GM23248 (cell line): ENCODE data around the gene COL11A2. TPM values are rescaled to one million over a fixed set of nuclear protein-coding genes. Genes with fewer than 3 reads are reported as not detected.
A peak's percentile ranks its signal among the peaks of the same experiment; 100 is the strongest.

ENCODE experiments used
- DNase-seq: peaks from one replicate; pipeline ENCODE4 v3.0.0-alpha.2; 2015
- H2AFZ ChIP-seq: fragments of 200-600 bp; sonication (generic); 2 replicates; pipeline ENCODE4 v1.6.1; 2016; ENCODE audit warnings: antibody characterized with exemption
- H3F3A ChIP-seq: fragments of 200-600 bp; sonication (generic); 2 replicates; pipeline ENCODE4 v1.6.1; 2016; ENCODE audit warnings: mild to moderate bottlenecking, antibody characterized with exemption, mixed run types; ENCODE audit not compliant: insufficient read depth
- H3K27ac ChIP-seq: fragments of 200-600 bp; sonication (generic); 2 replicates; pipeline ENCODE4 v1.5.1; 2016; ENCODE audit warnings: mild to moderate bottlenecking
- H3K27me3 ChIP-seq: fragments of 200-600 bp; sonication (generic); replicated peaks from 2 replicates; pipeline ENCODE4 v1.6.1; 2016; ENCODE audit warnings: mild to moderate bottlenecking; ENCODE audit not compliant: insufficient read depth
- H3K36me3 ChIP-seq: fragments of 200-600 bp; sonication (generic); 2 replicates; pipeline ENCODE4 v1.6.1; 2016; ENCODE audit warnings: low read depth, mild to moderate bottlenecking
- H3K4me1 ChIP-seq: fragments of 200-600 bp; sonication (generic); 2 replicates; pipeline ENCODE4 v1.6.1; 2016; ENCODE audit warnings: mild to moderate bottlenecking; ENCODE audit not compliant: insufficient read depth
- H3K4me2 ChIP-seq: fragments of 200-600 bp; sonication (generic); one replicate; pipeline ENCODE4 v1.6.1; 2016; ENCODE audit warnings: mild to moderate bottlenecking; ENCODE audit not compliant: unreplicated experiment
- H3K4me3 ChIP-seq: fragments of 200-600 bp; sonication (generic); 2 replicates; pipeline ENCODE4 v1.5.1; 2016; ENCODE audit warnings: mild to moderate bottlenecking
- H3K79me2 ChIP-seq: fragments of 200-600 bp; sonication (generic); 2 replicates; pipeline ENCODE4 v1.6.1; 2016; ENCODE audit warnings: mild to moderate bottlenecking; ENCODE audit not compliant: insufficient read depth
- H3K9ac ChIP-seq: fragments of 200-600 bp; sonication (generic); 2 replicates; pipeline ENCODE4 v1.6.1; 2016; ENCODE audit warnings: mild to moderate bottlenecking
- H3K9me2 ChIP-seq: fragments of 200-600 bp; sonication (generic); 2 replicates; pipeline ENCODE4 v1.6.1; 2016; ENCODE audit warnings: mixed run types, mild to moderate bottlenecking, moderate library complexity; ENCODE audit not compliant: insufficient read depth
- H3K9me3 ChIP-seq: fragments of 200-600 bp; sonication (generic); one replicate; pipeline ENCODE4 v1.6.1; 2017; ENCODE audit warnings: low read depth
- H4K20me1 ChIP-seq: fragments of 200-600 bp; sonication (generic); 2 replicates; pipeline ENCODE4 v1.6.0; 2016; ENCODE audit not compliant: insufficient read depth
- EZH2 ChIP-seq: fragments of 200-600 bp; sonication (generic); IDR thresholded peaks from 2 replicates; pipeline ENCODE4 v1.6.1; 2018; ENCODE audit warnings: antibody characterized with exemption, mild to moderate bottlenecking; ENCODE audit not compliant: insufficient read depth, poor library complexity, severe bottlenecking
- EZH2phosphoT487 ChIP-seq: fragments of 200-600 bp; sonication (generic); IDR thresholded peaks from 2 replicates; pipeline ENCODE4 v1.6.1; 2018; ENCODE audit warnings: antibody characterized with exemption, moderate library complexity, mild to moderate bottlenecking, low read depth; ENCODE audit not compliant: insufficient read depth
- WGBS, 2 experiments: methylation state at CpG; one replicate each; pipeline ENCODE4 v1.1.6; 2015 to 2017; ENCODE audit warnings: low lambda C conversion rate in 2 of 2, low coverage in 1 of 2; ENCODE audit errors: missing lambda C conversion rate in 2 of 2; 5-methylcytosine and 5-hydroxymethylcytosine counted together
- in situ Hi-C: fragments of 300-500 bp; cut with MboI; formaldehyde crosslinking; loops from 2 replicates; pipeline ENCODE4 v1.15.0; 2020
- microRNA counts: library from miRNA; unstranded; fragments of <30 nt; microRNA quantifications from one replicate; lab custom pipeline; 2016
- microRNA-seq: library from miRNA; unstranded; fragments of <30 nt; microRNA quantifications from one replicate; pipeline ENCODE4, GENCODE V29; 2016; ENCODE audit warnings: borderline number of aligned reads
- polyA plus RNA-seq: library from polyadenylated mRNA; unstranded; fragments of >200 nt; fragmentation: Nextera tagmentation; extraction: Ambion mirVana; gene quantifications from 2 replicates; pipeline ENCODE4 v1.2.1, GENCODE V29; 2016
- small RNA-seq: library from RNA; depleted of rRNA; stranded (forward); fragments of <200 nt; gene quantifications from one replicate; pipeline ENCODE3, GENCODE V24; 2014; ENCODE audit warnings: low read depth, low replicate concordance
- total RNA-seq: library from RNA; depleted of rRNA; stranded (reverse); fragments of >200 nt; shearing (Covaris generic); gene quantifications from 2 replicates; pipeline ENCODE4 v1.2.3, GENCODE V29; 2014; rRNA removed

Gene COL11A2
- total and polyA plus RNA-seq, 2 experiments from 2014 or later, result 0.31 to 0.32 TPM

DNA sequence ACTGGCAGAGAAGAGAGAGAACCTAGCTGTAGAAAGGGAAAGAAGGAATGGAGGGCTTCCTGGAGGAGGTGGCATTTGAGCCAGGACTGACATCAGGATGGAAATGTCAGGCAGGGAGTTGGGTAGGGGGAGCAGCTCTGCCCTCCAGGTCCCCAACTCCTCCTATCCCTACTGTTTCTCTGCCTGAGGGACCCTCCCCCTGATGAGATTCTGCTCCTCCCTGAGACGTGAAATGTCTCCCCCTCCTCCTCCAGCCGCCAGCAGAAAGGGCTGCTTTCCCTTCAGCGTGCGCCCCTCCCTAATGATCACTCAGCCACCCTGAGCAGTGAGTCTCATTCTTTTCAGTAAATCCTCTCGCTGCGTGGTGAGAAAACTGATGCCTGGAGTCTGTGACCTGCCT, 75.8 kb downstream of the COL11A2 start:
- Histone ChIP-seq H3K4me1 (no peaks in the 10 kb centered on the region), H3K79me2 (no peaks in the 10 kb centered on the region), H3K9me3 (no peaks in the 10 kb centered on the region), H2AFZ (no peak overlapping the region), H3K9me2 (no peaks in the 10 kb centered on the region), H3K9ac (no peak overlapping the region), H3K36me3 (no peaks in the 10 kb centered on the region), H4K20me1 (no peaks in the 10 kb centered on the region), H3K4me2 (no peak overlapping the region), H3K4me3 (no peak overlapping the region), H3K27me3 (peaks cover 63% of the 10 kb centered on the region), H3F3A (no peaks in the 10 kb centered on the region), H3K27ac (no peak overlapping the region)
- 5 to 7% methylated on average over 6 of the region's 6 CpGs for WGBS, 2 experiments
- in situ Hi-C loops, result no loop called here
- DNase-seq, result peak; percentile 10
- no peak for TF ChIP-seq EZH2
- no peak for TF ChIP-seq EZH2phosphoT487

DNA sequence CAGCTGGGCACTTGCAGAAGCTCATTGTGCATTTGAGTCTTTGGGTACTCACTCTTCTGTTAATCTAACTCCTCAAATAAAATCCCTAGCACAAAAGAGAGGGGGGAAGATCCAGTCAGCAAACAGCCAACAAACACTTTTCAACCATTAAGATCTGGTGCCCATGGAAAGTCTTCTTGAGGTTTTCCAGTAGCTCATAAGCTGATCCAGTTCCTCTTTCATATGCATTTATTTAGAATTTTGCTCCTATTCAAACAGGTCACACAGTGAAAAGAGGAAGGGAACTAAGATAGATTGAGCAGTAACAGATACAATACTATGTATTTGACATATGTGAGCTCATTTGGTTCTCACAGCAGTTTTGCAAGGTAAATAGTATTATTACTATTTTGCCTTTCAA, 77.9 kb downstream of the COL11A2 start:
- H3K79me2 ChIP-seq, result no peaks in the 10 kb centered on the region
- in situ Hi-C loops, result no loop called here
- H3K9me3 ChIP-seq, result no peaks in the 10 kb centered on the region
- no peak overlapping the region for H3K4me2 ChIP-seq
- no peaks in the 10 kb centered on the region for H3K36me3 ChIP-seq
- TF ChIP-seq EZH2phosphoT487, result no peak
- TF ChIP-seq EZH2, result no peak
- no peaks in the 10 kb centered on the region for H3K9me2 ChIP-seq
- no peak for DNase-seq
- no peaks in the 10 kb centered on the region for H3K4me1 ChIP-seq
- H2AFZ ChIP-seq, result no peak overlapping the region
- no peaks in the 10 kb centered on the region for H4K20me1 ChIP-seq
- no peak overlapping the region for H3K4me3 ChIP-seq
- H3K9ac ChIP-seq, result no peak overlapping the region
- H3F3A ChIP-seq, result no peaks in the 10 kb centered on the region
- H3K27me3 ChIP-seq, result peaks cover 65% of the 10 kb centered on the region
- no peak overlapping the region for H3K27ac ChIP-seq

DNA sequence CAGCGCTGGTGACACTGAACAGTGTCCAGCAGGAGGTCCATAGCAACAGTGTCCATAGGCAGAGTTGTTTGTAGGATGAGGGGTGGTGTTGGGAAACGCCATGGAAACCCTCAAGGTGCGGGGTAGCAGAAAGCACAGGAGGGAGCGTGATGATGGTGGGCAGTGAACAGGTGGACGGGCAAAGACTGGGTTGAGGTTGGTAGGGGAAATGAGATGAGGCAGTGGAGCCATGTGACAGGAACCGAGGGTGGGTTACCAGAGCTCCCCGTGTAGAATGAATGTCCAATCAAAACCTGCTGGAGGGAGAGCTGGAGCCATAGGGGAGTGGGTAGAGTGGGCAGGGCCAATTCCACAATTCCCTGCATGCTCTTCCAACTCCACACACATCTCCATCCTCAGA, 78.5 kb downstream of the COL11A2 start:
- no peak overlapping the region for H3K4me3 ChIP-seq
- H3F3A ChIP-seq, result no peaks in the 10 kb centered on the region
- no peak overlapping the region for H3K9ac ChIP-seq
- no peak overlapping the region for H3K27ac ChIP-seq
- TF ChIP-seq EZH2phosphoT487 (no peak), EZH2 (no peak)
- in situ Hi-C loops, result no loop called here
- H3K4me1 ChIP-seq, result no peaks in the 10 kb centered on the region
- WGBS, 2 experiments, result 39 to 41% methylated on average over 7 of the region's 7 CpGs
- H3K79me2 ChIP-seq, result no peaks in the 10 kb centered on the region
- no peaks in the 10 kb centered on the region for H4K20me1 ChIP-seq
- H3K4me2 ChIP-seq, result no peak overlapping the region
- no peak overlapping the region for H2AFZ ChIP-seq
- no peak for DNase-seq
- H3K27me3 ChIP-seq, result peaks cover 71% of the 10 kb centered on the region
- no peaks in the 10 kb centered on the region for H3K9me3 ChIP-seq
- H3K9me2 ChIP-seq, result no peaks in the 10 kb centered on the region
- H3K36me3 ChIP-seq, result no peaks in the 10 kb centered on the region

MicroRNA genes within 50 kb of the gene (microRNA counts, 767-probe panel; counts per million panel counts)
- microRNA hsa-miR-219-1-3p (lab: Ali Mortazavi, UCI) (447 counts per million, percentile 86 among the panel's probes with 10 or more counts), microRNA hsa-miR-219-5p (lab: Ali Mortazavi, UCI) (447 counts per million, percentile 86 among the panel's probes with 10 or more counts)

Small RNA genes within 50 kb of the gene (microRNA-seq; reads per million reads assigned to microRNA genes)
- 3.1 reads per million for gene MIR219A1

Small RNA genes within 50 kb of the gene (small RNA-seq; reads per million reads assigned to genes)
- gene MIR219A1, result not detected
- 0.43 reads per million for gene RNY4P10

Other genes starting within 250 kb of the COL11A2 start
- 1.1 and 6.3 TPM in 2 replicates for gene HLA-DMA, start 239.4 kb downstream of the COL11A2 start, total RNA-seq
- 5.6 and 6.2 TPM in 2 replicates for gene HLA-DMA, start 239.4 kb downstream of the COL11A2 start, polyA plus RNA-seq
- gene BRD2, start 223.9 kb downstream of the COL11A2 start, total RNA-seq, result 85.4 and 95.7 TPM in 2 replicates
- gene BRD2, start 223.9 kb downstream of the COL11A2 start, polyA plus RNA-seq, result 99.9 and 105 TPM in 2 replicates
- not detected in 2 replicates for gene HLA-DOA, start 182.9 kb downstream of the COL11A2 start, total RNA-seq
- 0.18 TPM in 1 of 2 replicates, not detected in the other for gene HLA-DOA, start 182.9 kb downstream of the COL11A2 start, polyA plus RNA-seq
- 0.89 and 2.5 TPM in 2 replicates for gene HLA-DPA1, start 118.8 kb downstream of the COL11A2 start, total RNA-seq
- 4.2 and 4.9 TPM in 2 replicates for gene HLA-DPA1, start 118.8 kb downstream of the COL11A2 start, polyA plus RNA-seq
- gene HLA-DPB1, start 116.5 kb downstream of the COL11A2 start, total RNA-seq, result 12.5 and 14.9 TPM in 2 replicates
- gene HLA-DPB1, start 116.5 kb downstream of the COL11A2 start, polyA plus RNA-seq, result 17.8 and 18.9 TPM in 2 replicates
- 27.7 and 28.8 TPM in 2 replicates for gene RXRB, start 8.2 kb upstream of the COL11A2 start, total RNA-seq
- gene RXRB, start 8.2 kb upstream of the COL11A2 start, polyA plus RNA-seq, result 28.1 and 28.9 TPM in 2 replicates
- gene SLC39A7, start 8.4 kb upstream of the COL11A2 start, total RNA-seq, result 126 and 147 TPM in 2 replicates
- 24.7 and 26.9 TPM in 2 replicates for gene SLC39A7, start 8.4 kb upstream of the COL11A2 start, polyA plus RNA-seq
- 1.8 and 3.7 TPM in 2 replicates for gene HSD17B8, start 12.2 kb upstream of the COL11A2 start, total RNA-seq
- gene HSD17B8, start 12.2 kb upstream of the COL11A2 start, polyA plus RNA-seq, result 5.3 and 5.6 TPM in 2 replicates
- gene RING1, start 16.0 kb upstream of the COL11A2 start, total RNA-seq, result 35.8 and 37.6 TPM in 2 replicates
- 11.3 and 12.7 TPM in 2 replicates for gene RING1, start 16.0 kb upstream of the COL11A2 start, polyA plus RNA-seq
- gene VPS52, start 79.4 kb upstream of the COL11A2 start, total RNA-seq, result 32.3 and 38.8 TPM in 2 replicates
- gene VPS52, start 79.4 kb upstream of the COL11A2 start, polyA plus RNA-seq, result 33.9 and 35.3 TPM in 2 replicates
- 2,521 and 3,021 TPM in 2 replicates for gene RPS18, start 79.6 kb upstream of the COL11A2 start, total RNA-seq
- 1,848 and 1,924 TPM in 2 replicates for gene RPS18, start 79.6 kb upstream of the COL11A2 start, polyA plus RNA-seq
- gene B3GALT4, start 84.7 kb upstream of the COL11A2 start, total RNA-seq, result 2.6 and 2.7 TPM in 2 replicates
- gene B3GALT4, start 84.7 kb upstream of the COL11A2 start, polyA plus RNA-seq, result 2.4 and 2.7 TPM in 2 replicates
- gene WDR46, start 96.8 kb upstream of the COL11A2 start, total RNA-seq, result 64.4 and 81.9 TPM in 2 replicates
- gene WDR46, start 96.8 kb upstream of the COL11A2 start, polyA plus RNA-seq, result 79.4 and 90.9 TPM in 2 replicates
- 31.9 and 38.7 TPM in 2 replicates for gene PFDN6, start 97.1 kb upstream of the COL11A2 start, total RNA-seq
- gene PFDN6, start 97.1 kb upstream of the COL11A2 start, polyA plus RNA-seq, result 7.9 and 9.1 TPM in 2 replicates
- 18.5 and 21.1 TPM in 2 replicates for gene RGL2, start 106.5 kb upstream of the COL11A2 start, total RNA-seq
- 22.4 and 23.3 TPM in 2 replicates for gene RGL2, start 106.5 kb upstream of the COL11A2 start, polyA plus RNA-seq
- gene TAPBP, start 121.6 kb upstream of the COL11A2 start, total RNA-seq, result 62.3 and 68.7 TPM in 2 replicates
- 75.8 and 78.4 TPM in 2 replicates for gene TAPBP, start 121.6 kb upstream of the COL11A2 start, polyA plus RNA-seq
- 15.3 and 18.3 TPM in 2 replicates for gene ZBTB22, start 125.3 kb upstream of the COL11A2 start, total RNA-seq
- gene ZBTB22, start 125.3 kb upstream of the COL11A2 start, polyA plus RNA-seq, result 9.8 and 11.2 TPM in 2 replicates
- 24.8 and 27.8 TPM in 2 replicates for gene DAXX, start 130.5 kb upstream of the COL11A2 start, total RNA-seq
- 42.2 and 49.3 TPM in 2 replicates for gene DAXX, start 130.5 kb upstream of the COL11A2 start, polyA plus RNA-seq
- gene KIFC1, start 199.4 kb upstream of the COL11A2 start, total RNA-seq, result 14.4 and 14.5 TPM in 2 replicates
- 3.9 and 4.0 TPM in 2 replicates for gene KIFC1, start 199.4 kb upstream of the COL11A2 start, polyA plus RNA-seq
- gene PHF1, start 218.5 kb upstream of the COL11A2 start, total RNA-seq, result 39.8 and 44.9 TPM in 2 replicates
- 24.5 TPM in 2 replicates for gene PHF1, start 218.5 kb upstream of the COL11A2 start, polyA plus RNA-seq
- 197 and 204 TPM in 2 replicates for gene CUTA, start 225.6 kb upstream of the COL11A2 start, total RNA-seq
- gene CUTA, start 225.6 kb upstream of the COL11A2 start, polyA plus RNA-seq, result 397 and 404 TPM in 2 replicates
- 2.8 and 3.7 TPM in 2 replicates for gene SYNGAP1, start 227.6 kb upstream of the COL11A2 start, total RNA-seq
- 0.42 and 0.65 TPM in 2 replicates for gene SYNGAP1, start 227.6 kb upstream of the COL11A2 start, polyA plus RNA-seq